Activated CD8-positive, alpha-beta memory T cell treated with anti-CD3 and anti-CD28 coated beads, Interleukin-2, amount 50 U/mL, for 24 hours (primary cell): ENCODE results near the gene ADCYAP1R1.
"Not testable (repeated sequence)": the region's sequence is repeated elsewhere in the genome, so short reads cannot be mapped to it uniquely, and the experiment has no call there.

ENCODE experiments used
- DNase-seq: peaks from one replicate; pipeline ENCODE4 v3.0.0-alpha.2; 2020; ENCODE audit errors: extremely low read depth

ADCYAP1R1 gene

DNA sequence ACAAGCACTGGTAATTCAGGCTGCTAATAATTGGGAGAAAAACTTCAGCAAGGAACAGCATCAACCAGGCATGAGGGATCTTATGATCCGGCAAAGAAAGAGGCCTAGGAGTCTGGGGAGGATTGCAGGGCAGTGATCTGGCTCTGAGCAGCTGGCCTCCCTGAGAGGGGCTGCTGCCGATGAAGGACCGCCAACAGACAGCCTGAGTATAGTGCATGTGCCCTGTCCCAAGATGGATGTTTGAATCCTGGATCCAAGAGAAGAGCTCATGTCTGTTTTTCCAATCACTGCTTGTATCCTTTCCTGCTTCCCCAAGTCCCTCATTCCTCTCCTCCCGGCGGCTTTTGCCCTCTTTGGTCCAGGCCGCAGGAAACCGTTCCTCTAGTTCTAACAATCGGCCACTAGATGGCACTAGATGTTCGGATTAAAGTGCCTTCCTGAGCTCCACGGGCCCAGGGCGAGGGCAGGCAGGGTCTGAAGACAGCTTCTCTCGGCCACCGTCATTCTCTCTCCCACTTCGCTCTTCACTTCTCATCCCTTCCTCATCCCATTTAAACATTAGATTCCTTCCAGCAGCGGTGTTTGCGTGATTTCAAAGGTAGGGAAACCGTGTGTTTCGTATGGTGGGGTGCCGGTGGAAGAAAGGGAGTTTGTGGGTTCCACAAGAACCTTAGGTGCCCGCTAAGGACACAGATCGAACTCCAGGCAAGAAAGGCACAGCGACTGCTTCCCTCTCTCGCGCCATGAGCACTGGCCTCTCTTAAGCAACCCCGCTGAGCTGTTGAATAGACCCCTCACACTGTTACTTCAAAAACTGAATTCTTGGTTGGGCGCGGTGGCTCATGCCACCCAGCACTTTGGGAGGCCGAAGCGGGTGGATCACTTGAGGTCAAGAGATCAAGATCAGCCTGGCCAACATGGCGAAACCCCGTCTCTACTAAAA, 82.4 kb downstream of the ADCYAP1R1 start:
- DNase-seq = no peak

GRCh38 chr7:31137234-31137633, 85.1 kb downstream of the ADCYAP1R1 start:
- no peak for DNase-seq

- no peak for DNase-seq
Observed at GRCh38 chr7:31145339-31145738, 93.2 kb downstream of the ADCYAP1R1 start.

GRCh38 chr7:31146030-31146429, 93.9 kb downstream of the ADCYAP1R1 start:
- DNase-seq = no peak

DNA sequence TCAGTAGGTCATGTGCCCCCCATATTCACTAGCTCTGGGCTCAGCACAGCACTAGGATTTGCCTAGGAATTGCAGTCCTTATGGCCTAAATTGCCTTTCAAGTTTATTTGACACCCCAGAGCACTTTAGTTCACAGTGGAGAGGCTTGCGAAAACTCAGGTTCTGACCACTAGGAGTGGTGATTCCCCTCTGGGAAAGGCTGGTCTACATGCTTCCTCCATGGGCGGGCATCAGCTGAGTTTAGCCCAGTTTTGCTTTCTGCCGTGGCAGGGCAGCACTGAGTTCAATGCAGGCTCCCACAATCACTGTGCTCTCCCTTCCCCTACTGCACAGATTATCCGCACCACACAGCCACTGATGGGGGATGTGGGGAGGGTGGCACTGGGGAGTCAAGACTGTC, 94.4 kb downstream of the ADCYAP1R1 start:
- no peak for DNase-seq

DNA sequence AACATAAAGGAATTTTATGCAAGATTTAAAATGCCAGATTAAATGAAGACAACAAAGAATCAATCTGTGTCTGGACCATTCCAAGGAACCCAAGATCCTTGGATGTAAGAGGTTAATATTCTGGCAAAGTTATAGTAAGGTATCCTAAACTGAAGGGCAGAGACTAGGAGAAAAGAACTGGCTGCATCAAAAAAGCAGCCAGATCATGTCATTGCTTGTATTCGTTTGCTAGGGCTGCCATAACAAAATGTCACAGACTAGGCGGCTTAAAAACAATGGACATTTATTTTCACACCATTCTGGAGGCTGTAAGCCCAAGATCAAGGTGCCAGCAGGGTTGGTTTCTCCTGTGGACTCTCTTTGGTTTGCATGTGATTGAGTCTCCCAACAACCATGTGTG, 99.7 kb downstream of the ADCYAP1R1 start:
- no peak for DNase-seq

GRCh38 chr7:31153318-31153717, 101.2 kb downstream of the ADCYAP1R1 start:
- not testable (repeated sequence) for DNase-seq

DNA sequence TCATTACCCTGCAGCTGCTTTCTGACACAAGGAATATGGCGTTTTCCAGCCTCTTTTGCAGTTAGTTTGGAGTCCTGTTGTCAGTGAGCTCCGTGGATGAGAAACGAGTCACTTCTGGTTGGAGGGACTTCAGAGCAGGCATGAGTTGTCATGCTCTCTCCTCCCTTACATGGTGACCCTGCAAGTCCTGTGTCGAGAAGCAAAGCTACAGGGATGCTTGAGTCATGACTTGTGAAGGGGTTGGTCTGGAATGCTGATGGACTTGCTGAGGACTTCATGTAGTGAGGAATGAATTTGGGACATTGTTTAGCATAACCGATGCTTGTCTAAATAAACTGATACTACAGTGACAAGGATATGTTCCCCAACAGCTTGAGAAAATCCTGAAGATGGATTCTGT, 108.8 kb downstream of the ADCYAP1R1 start:
- no peak for DNase-seq
